Osteoblast (primary cell): ENCODE data around the gene RHBDF2. TPM values are rescaled to one million over a fixed set of nuclear protein-coding genes. Genes with fewer than 3 reads are reported as not detected.

Experiments used
- DNase-seq: peaks from one replicate; pipeline ENCODE4 v3.0.0; 2011; ENCODE audit warnings: low spot score, mixed read lengths; ENCODE audit not compliant: insufficient read length; ENCODE audit errors: missing footprints
- H2AFZ ChIP-seq: 2 replicates; pipeline ENCODE4 v1.6.0; 2011; ENCODE audit warnings: mild to moderate bottlenecking, low read length
- H3K27ac ChIP-seq: 2 replicates; pipeline ENCODE4 v1.5.1; 2011; ENCODE audit warnings: mild to moderate bottlenecking, low read depth, low read length, moderate library complexity
- H3K27me3 ChIP-seq: 2 replicates; pipeline ENCODE4 v1.6.0; 2012; ENCODE audit warnings: mild to moderate bottlenecking, control low read depth, inconsistent platforms, low read length, moderate library complexity; ENCODE audit not compliant: insufficient read depth
- H3K36me3 ChIP-seq: 2 replicates; pipeline ENCODE4 v1.5.1; 2011; ENCODE audit warnings: mild to moderate bottlenecking, low read length, control low read depth, moderate library complexity; ENCODE audit not compliant: insufficient read depth
- H3K4me1 ChIP-seq: 2 replicates; pipeline ENCODE4 v1.5.1; 2011; ENCODE audit warnings: mild to moderate bottlenecking, low read length, control low read depth, moderate library complexity; ENCODE audit not compliant: insufficient read depth
- H3K4me2 ChIP-seq: 2 replicates; pipeline ENCODE4 v1.6.0; 2011; ENCODE audit warnings: mild to moderate bottlenecking, low read length; ENCODE audit not compliant: insufficient read depth
- H3K4me3 ChIP-seq: fragments of 200-600 bp; sonication (generic); 3 replicates; pipeline ENCODE4 v1.5.1; 2012; ENCODE audit warnings: mild to moderate bottlenecking, low read length, inconsistent platforms; ENCODE audit not compliant: insufficient read depth
- H3K79me2 ChIP-seq: 2 replicates; pipeline ENCODE4 v1.6.0; 2012; ENCODE audit warnings: mild to moderate bottlenecking, low read length, control low read depth, inconsistent platforms; ENCODE audit not compliant: insufficient read depth
- H3K9me3 ChIP-seq: 2 replicates; pipeline ENCODE4 v1.5.1; 2011; ENCODE audit warnings: low read depth, low read length, control low read depth
- H4K20me1 ChIP-seq: 2 replicates; pipeline ENCODE4 v1.6.0; 2012; ENCODE audit warnings: mild to moderate bottlenecking, low read length, control low read depth; ENCODE audit not compliant: insufficient read depth
- CTCF ChIP-seq: IDR thresholded peaks from 2 replicates; pipeline ENCODE4 v1.5.1; 2011; ENCODE audit warnings: mild to moderate bottlenecking, low read depth, low read length, moderate library complexity; ENCODE audit errors: extremely low read depth
- total RNA-seq: library from RNA; depleted of rRNA; stranded (reverse); fragments of >200 nt; gene quantifications from 2 replicates; pipeline ENCODE4 v1.2.3, GENCODE V29; 2012

The RHBDF2 gene
- total RNA-seq, 1 donor: 8.3 TPM

- no peak overlapping the region for H3K4me2 ChIP-seq
- peaks cover 2% of the 10 kb centered on the region for H3K27me3 ChIP-seq
- peak; percentile 36 for DNase-seq
- no peaks in the 10 kb centered on the region for H4K20me1 ChIP-seq
- H3K27ac ChIP-seq: peak overlapping the region; percentile 98
- peaks cover 3% of the 10 kb centered on the region for H3K79me2 ChIP-seq
- H3K4me3 ChIP-seq: no peak overlapping the region
- no peaks in the 10 kb centered on the region for H3K9me3 ChIP-seq
- H2AFZ ChIP-seq: no peak overlapping the region
- no peaks in the 10 kb centered on the region for H3K36me3 ChIP-seq
- no peak for TF ChIP-seq CTCF
- peaks cover 48% of the 10 kb centered on the region for H3K4me1 ChIP-seq
Observed at GRCh38 chr17:76531486-76532038, 30.3 kb upstream of the RHBDF2 start.

- Histone ChIP-seq H3K4me1 (peaks cover 48% of the 10 kb centered on the region), H3K36me3 (no peaks in the 10 kb centered on the region), H3K79me2 (peaks cover 3% of the 10 kb centered on the region), H3K27ac (peak overlapping the region; percentile 98), H3K27me3 (no peaks in the 10 kb centered on the region), H3K4me2 (peak overlapping the region; percentile 65), H4K20me1 (no peaks in the 10 kb centered on the region), H2AFZ (peak overlapping the region; percentile 77), H3K4me3 (peak overlapping the region; percentile 2), H3K9me3 (no peaks in the 10 kb centered on the region)
- peak; percentile 50 for DNase-seq
- TF ChIP-seq CTCF: no peak
Observed at GRCh38 chr17:76530811-76531485, 29.7 kb upstream of the RHBDF2 start.

- no peak for TF ChIP-seq CTCF
- DNase-seq: peak; percentile 94
- H2AFZ ChIP-seq: peak overlapping the region; percentile 77
- peaks cover 47% of the 10 kb centered on the region for H3K4me1 ChIP-seq
- peak overlapping the region; percentile 7 for H3K4me3 ChIP-seq
- peak overlapping the region; percentile 98 for H3K27ac ChIP-seq
- no peaks in the 10 kb centered on the region for H3K79me2 ChIP-seq
- no peaks in the 10 kb centered on the region for H3K27me3 ChIP-seq
- no peaks in the 10 kb centered on the region for H3K36me3 ChIP-seq
- H4K20me1 ChIP-seq: no peaks in the 10 kb centered on the region
- no peaks in the 10 kb centered on the region for H3K9me3 ChIP-seq
- peak overlapping the region; percentile 65 for H3K4me2 ChIP-seq
Observed at GRCh38 chr17:76530095-76530723, 29.0 kb upstream of the RHBDF2 start.
